GDM1 (cell line): ENCODE measurements around the gene CYP4F22.
A peak's percentile ranks its signal among the peaks of the same experiment; 100 is the strongest.
"Not testable (repeated sequence)": the region's sequence is repeated elsewhere in the genome, so short reads cannot be mapped to it uniquely, and the experiment has no call there.

Source experiments
- DNase-seq: peaks from one replicate; lab custom pipeline; 2025; lab: John Stamatoyannopoulos, UW

The CYP4F22 gene

DNA sequence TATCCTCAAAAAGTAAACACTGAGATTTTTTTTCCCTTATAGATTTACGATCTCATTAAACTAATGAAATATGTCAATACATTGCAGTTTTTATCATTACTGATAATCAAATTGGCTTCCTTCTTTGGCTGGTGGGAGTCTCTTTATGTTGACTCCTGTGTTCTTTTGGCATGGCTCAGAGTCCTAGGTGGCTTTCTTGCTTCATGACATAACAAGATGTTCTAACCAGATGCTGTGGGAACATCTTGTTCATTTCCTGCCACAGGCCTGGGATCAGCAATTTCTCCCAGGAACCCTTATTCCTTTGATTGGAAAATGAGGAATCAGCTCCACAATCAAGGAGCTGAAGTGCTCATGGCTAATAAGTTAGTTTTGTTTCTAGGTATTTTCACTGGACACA lies 13.2 kb upstream of the CYP4F22 start:
- no peak for DNase-seq

DNA sequence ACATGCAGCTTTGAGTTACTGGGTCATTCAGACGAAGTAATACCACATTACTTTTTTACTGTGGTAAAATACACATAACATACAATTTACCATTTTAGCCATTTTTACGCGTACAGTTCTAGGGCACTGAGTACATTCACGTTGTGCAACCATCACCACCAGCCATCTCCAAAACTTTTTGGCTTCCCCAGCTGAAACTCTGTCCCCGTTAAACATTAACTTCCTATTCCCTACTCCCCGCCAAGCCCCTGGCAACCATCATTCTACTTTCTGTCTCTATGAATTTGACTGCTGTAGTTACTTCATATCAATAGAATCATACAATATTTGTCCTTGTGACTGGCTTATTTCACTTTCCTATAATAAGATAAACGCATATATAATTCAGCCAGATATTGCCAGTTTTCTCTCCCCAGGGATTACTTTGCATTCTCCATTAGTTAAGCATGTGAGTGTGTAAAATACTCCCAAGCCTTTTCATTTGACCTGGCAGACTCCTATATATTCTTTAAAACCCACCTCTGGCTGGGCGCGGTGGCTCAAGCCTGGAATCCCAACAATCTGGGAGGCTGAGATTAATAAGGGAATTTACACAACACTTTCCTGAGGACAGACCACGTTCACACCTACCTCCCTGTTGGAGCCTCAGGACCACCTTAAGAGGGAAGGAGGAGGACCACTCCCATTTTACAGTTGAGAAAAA lies 10.0 kb upstream of the CYP4F22 start:
- no peak for DNase-seq

DNA sequence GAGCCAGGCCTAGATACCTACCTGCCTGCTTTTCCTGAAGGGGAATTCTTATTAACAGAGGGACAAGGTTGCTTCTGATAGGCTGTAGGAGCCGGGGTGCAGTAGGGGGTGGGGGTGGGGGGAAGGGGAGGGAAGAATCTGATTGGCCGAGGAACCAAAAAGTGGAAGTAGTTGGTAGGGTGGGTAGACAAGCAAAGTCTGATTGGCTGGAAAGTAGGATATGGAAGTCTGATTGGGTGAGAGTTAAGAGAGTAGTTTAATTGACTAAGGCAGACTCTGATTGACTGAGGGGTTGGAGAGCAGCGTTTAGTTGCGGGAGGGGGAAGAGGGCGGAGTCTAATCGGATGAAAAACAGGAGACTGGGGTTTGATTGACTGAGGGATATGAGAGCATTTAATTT lies 9.4 kb upstream of the CYP4F22 start:
- no peak for DNase-seq

DNA sequence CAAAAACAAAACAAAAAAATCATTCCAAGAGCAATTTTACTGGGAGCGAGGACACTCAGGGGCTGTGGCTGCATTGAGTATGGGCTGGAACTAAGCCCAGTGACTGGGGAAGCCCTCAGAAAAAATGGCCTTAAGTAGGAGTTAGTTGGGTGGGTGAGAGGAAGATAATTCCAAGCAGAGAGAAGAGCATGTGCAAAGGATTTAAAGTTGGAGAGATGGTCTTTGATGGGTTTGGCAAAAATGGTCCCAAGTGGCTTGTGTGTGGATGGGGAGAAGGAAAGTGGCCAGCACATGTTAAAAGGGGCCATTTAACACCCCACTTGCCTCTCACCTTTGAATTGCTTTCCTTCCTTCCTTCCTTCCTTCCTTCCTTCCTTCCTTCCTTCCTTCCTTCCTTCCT lies 6.7 kb upstream of the CYP4F22 start:
- no peak for DNase-seq

DNA sequence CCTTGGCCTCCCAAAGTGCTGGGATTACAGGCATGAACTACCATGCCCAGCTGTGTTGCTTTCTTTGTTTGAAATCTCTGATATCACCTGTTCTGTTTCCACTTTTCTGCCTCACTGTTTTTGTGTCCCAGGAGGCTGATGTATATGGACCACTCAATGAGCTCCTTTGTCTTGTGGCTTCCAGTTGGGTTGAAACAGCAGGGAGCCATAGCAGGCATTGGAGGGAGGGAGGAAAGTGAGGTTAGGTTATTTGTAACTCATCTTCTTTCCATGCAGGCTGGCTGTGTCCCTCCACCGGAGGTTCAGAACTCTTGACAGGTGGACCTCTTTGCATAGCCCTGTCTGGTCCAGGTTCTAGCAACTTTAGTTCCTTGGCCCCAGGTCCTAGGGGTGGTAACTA lies 6.1 kb upstream of the CYP4F22 start:
- no peak for DNase-seq

DNA sequence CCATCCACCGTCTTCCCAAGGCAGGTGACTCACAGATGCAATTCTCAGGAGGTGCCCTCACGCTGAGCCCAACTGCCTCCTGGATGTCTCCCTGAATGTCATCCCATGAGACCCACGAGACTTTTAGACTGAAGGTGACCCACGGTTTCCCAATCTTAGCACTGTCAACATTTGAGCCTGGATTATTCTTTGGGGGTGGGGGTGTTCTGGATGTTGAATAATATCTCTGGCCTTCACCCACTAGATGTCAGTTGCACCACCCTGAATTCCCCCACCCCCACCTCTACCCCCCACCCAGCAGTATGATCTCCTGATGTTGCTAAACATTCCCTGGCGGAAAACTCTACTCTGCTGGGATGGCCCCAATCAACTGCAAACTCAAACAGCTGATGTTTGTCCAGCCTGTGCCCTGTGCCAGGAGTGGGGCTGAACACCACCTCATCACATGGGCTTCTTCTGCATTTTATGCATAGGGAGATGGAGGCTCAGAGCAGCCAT lies 2.2 kb upstream of the CYP4F22 start:
- no peak for DNase-seq

DNA sequence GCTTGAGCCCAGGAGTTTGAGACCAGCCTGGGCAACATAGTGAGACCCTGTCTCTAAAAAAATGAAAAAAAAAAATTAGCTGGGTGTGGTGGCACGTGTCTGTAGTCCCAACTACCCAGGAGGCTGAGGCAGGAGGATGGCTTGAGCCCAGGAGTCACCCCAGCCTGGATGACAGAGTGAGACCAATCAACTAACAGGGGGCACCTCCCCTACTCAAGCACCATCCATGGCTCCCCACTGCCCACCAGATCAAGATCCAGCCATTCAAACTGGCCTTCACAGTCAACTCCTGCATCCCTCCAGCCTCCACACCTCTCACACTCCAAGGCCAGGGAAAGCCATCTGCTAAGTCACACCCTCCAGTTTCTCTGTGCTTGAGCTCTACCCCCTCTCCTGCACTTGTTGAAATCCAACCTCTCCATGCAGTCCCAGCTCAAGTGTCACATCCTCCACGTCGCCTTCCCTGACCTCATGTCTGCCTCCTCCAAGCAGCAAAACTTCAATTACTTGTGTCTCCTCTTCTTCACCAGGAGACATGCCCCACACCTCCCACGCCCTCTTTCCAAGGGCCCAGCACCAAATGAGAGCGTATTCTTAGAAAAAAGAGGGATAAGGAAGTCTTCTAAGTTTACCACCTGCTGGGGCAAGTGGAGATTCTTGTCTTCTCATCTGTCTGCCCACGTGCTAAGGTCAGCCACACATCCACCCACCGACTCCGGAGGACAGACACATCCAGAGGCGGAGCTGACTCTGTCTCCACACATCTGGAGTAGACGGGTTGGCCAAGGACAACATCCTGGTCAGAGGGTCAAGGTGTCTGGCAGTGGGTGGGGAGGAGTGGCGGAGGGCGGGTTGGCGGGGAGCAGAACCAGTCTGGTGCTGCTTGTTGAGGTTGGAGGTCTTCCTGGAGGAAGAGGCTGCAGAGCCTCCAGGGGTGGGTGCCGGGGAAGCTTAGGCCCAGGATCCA lies 974 bp upstream of the CYP4F22 start:
- no peak for DNase-seq

- DNase-seq: no peak
Measured at GRCh38 chr19:15511671-15512424, 3.5 kb downstream of the CYP4F22 start.

DNA sequence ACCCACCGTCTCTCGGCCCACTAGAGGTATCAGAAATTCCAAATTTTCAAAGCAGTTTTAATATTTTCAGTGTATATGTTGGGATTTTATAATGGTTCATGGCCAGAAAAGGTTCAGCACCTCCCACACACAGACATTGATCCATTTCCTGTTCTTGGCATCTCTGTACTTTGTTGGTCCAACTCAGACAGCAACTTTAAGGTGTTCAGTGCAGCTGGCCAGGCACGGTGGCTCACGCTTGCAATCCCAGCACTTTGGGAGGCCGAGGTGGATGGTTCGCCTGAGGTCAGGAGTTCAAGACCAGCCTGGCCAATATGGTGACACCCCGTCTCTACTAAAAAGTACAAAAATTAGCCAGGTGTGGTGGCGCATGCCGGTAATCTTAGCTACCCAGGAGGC lies 6.9 kb downstream of the CYP4F22 start:
- DNase-seq: not testable (repeated sequence)

DNA sequence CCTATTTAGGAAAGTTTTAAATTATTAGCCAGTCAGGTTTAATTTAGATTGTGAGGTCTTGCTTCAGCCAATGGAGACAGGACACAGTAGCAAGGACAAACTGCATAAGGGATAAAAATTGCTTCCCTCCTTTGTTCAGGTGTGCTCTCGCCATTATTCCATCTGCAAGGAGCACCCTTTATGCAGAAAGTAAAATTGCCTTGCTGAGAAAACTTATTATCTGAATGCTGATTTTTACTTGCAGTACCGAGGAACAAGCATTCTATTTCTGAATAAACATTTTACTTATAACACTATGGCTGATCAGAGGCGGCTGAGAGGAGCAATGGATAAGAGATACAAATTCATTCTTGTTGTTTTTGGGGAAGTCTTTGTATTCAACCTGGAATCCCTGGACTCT lies 8.0 kb downstream of the CYP4F22 start:
- no peak for DNase-seq

DNA sequence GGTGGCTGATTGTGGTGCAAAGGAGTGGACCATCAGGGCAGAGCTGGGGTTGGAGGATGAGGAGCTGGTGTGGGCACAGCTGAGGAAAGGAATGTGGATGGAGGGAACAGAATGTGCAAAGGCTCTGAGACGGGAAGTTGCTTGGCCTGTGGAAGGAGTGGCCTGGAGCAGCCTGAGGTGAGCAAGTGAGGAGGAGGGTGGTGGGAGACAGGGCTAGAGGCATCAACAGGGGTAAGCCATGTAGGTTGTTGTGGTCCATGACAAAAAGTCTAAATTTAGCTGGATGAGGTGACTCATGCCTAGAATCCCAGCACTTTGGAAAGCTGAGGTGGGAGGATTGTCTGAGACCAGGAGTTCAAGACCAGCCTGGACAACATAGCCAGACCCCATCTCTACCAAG lies 9.5 kb downstream of the CYP4F22 start:
- no peak for DNase-seq

GRCh38 chr19:15519433-15519976 lies 11.2 kb downstream of the CYP4F22 start:
- DNase-seq: no peak

DNA sequence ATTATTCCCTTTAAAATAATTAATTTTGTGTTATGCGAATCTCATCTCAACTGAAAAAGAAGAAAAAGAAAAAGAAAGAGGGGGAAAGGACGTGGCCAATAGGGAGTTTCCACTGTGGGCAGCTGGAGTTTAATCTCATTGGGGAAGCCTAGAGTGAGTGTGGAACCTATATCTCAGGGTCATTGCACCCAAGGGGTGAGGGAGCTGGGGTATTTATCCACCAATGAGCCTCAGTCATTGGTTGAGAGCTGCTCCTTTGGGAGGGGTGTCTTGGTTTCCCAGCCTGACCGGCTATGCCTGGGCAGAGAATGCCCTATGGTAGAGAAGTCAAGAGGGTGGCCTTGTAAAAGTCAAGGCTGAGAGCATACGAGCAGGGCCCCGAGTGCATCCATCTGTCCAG lies 16.5 kb downstream of the CYP4F22 start:
- no peak for DNase-seq

DNA sequence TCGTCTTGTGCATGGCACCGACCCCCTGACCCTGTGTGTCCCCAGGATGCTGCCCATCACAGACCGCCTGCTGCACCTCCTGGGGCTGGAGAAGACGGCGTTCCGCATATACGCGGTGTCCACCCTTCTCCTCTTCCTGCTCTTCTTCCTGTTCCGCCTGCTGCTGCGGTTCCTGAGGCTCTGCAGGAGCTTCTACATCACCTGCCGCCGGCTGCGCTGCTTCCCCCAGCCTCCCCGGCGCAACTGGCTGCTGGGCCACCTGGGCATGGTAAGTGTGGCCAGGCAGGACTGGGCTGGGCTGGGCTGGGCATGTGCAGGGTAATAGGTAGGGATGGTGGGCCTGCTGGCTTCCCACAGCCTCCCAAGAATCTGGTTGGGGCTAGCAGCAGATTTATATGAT lies 17.0 kb downstream of the CYP4F22 start:
- no peak for DNase-seq

GRCh38 chr19:15526408-15526807 lies 18.1 kb downstream of the CYP4F22 start:
- DNase-seq: no peak

- no peak for DNase-seq
Measured at GRCh38 chr19:15527705-15528104, 19.4 kb downstream of the CYP4F22 start.

GRCh38 chr19:15529774-15530372 lies 21.5 kb downstream of the CYP4F22 start:
- no peak for DNase-seq

GRCh38 chr19:15532779-15533521 lies 24.6 kb downstream of the CYP4F22 start:
- DNase-seq: peak; percentile 19

GRCh38 chr19:15533522-15533830 lies 25.2 kb downstream of the CYP4F22 start:
- not testable (repeated sequence) for DNase-seq

DNA sequence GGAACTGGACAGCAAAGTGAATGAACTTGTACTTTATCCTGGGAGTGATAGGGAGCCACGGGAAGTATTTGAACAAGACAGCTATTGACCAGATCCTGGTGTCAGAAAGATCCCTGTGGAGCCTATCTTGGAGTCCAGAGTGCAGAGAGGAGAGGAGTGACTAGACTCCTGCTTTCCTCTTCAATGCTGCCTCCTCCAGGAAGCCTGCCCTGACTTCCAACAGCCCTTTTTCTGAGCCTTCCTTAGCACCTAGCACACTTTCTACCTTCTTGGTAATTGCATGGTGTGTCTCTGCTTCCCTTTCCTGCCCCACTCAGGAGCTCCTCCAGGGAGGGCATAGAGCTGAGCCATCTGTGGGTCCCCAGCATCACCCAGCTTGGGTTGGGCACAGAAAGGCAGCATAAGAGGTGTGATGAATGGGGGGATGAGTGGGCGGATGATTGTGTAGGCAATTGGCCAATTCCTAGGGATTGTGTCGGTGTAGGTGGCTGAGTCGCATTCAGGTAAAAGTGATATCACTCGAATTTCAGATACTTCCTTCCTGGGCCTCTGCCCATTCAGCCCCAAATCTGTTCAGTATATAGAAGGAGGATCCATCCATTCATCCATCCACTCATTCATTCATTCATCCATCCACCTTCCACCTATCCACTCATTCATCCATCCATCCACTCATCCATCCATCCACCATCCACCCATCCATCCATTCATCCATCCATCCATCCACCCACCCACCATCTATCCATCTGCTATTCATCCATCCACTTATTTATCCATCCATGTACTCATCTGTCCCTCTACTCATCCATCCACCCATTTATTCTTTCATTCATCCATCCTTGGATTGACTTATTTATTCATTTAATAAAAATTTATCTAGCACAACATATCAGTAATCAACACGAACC lies 26.9 kb downstream of the CYP4F22 start:
- no peak for DNase-seq
